T-cell (primary cell): Measurements from ENCODE around the gene TMEM86A. TPM values are rescaled to one million over a fixed set of nuclear protein-coding genes. Genes with fewer than 3 reads are reported as not detected.
A peak's percentile ranks its signal among the peaks of the same experiment; 100 is the strongest.

Experiments used
- ATAC-seq, 4 experiments: fragments of 200-7000 bp in 3 of 4; fragments of 150-1000 bp in 1 of 4; cut with Tn5 transposase; replicated peaks in 1 of 4; 1 replicate in 3 of 4; 2 replicates in 1 of 4; pipeline ENCODE4 v1.10.0; 2021; ENCODE audit warnings: moderate library complexity in 3 of 4, mild to moderate bottlenecking in 2 of 4, moderate number of reproducible peaks in 1 of 4
- CTCF ChIA-PET, 2 donors: fragments of 300-600 bp; sonication (Branson Sonifier 250); formaldehyde crosslinking; loops; one replicate each; lab custom pipeline; 2022; ENCODE audit warnings: antibody characterized with exemption in 2 of 2; lab: Charles Lee
- POLR2A ChIA-PET, 2 donors: fragments of 300-600 bp; sonication (Branson Sonifier 250); formaldehyde crosslinking; loops; one replicate each; lab custom pipeline; 2022; ENCODE audit warnings: antibody characterized with exemption in 2 of 2; lab: Charles Lee
- DNase-seq, 35 experiments: peaks; one replicate each; pipeline versions ENCODE4 v3.0.0 to v3.0.0-alpha.2; 2013 to 2023
- H3K27ac ChIP-seq: one replicate; pipeline ENCODE4 v1.5.1; 2013; ENCODE audit warnings: low read length
- H3K27me3 ChIP-seq, 2 experiments: replicated peaks in 1 of 2; 1 replicate in 1 of 2; 2 replicates in 1 of 2; pipeline versions ENCODE4 v1.6.1 to v1.7.0; 2013; ENCODE audit warnings: low read length in 1 of 2, mixed read lengths in 1 of 2; ENCODE audit not compliant: control insufficient read depth in 2 of 2, insufficient read depth in 2 of 2; ENCODE audit errors: extremely low read depth in 1 of 2
- H3K36me3 ChIP-seq, 2 donors: 1 replicate in 1 of 2; 2 replicates in 1 of 2; pipeline versions ENCODE4 v1.6.1 to v1.7.0; 2013; ENCODE audit warnings: low read length in 1 of 2; ENCODE audit not compliant: control insufficient read depth in 2 of 2, insufficient read depth in 1 of 2; ENCODE audit errors: extremely low read depth in 1 of 2
- H3K4me1 ChIP-seq, 2 experiments: 1 replicate in 1 of 2; 2 replicates in 1 of 2; pipeline versions ENCODE4 v1.6.1 to v1.7.0; 2013; ENCODE audit warnings: low read length in 2 of 2, mixed read lengths in 1 of 2; ENCODE audit not compliant: insufficient read depth in 2 of 2, control insufficient read depth in 1 of 2; ENCODE audit errors: extremely low read depth in 1 of 2
- H3K4me3 ChIP-seq, 2 donors: 1 replicate in 1 of 2; 2 replicates in 1 of 2; pipeline versions ENCODE4 v1.5.1 to v1.7.0; 2013; ENCODE audit warnings: mild to moderate bottlenecking in 2 of 2, low read length in 1 of 2, moderate library complexity in 1 of 2; ENCODE audit not compliant: control insufficient read depth in 1 of 2; ENCODE audit errors: extremely low read depth in 1 of 2
- H3K9me3 ChIP-seq: 2 replicates; pipeline ENCODE4 v1.7.0; 2013
- H3K27ac Mint-ChIP-seq, 2 donors: one replicate each; pipeline ENCODE4 v1.8.0; 2020 to 2021; ENCODE audit warnings: mild to moderate bottlenecking in 2 of 2, mixed read lengths in 2 of 2
- H3K27me3 Mint-ChIP-seq, 2 donors: one replicate each; pipeline ENCODE4 v1.8.0; 2021 to 2022; ENCODE audit warnings: mixed read lengths in 2 of 2
- H3K36me3 Mint-ChIP-seq: one replicate; pipeline ENCODE4 v1.8.0; 2021; ENCODE audit warnings: mixed read lengths
- H3K4me1 Mint-ChIP-seq, 3 donors: one replicate each; pipeline ENCODE4 v1.8.0; 2020 to 2022; ENCODE audit warnings: mixed read lengths in 3 of 3, mild to moderate bottlenecking in 1 of 3
- H3K4me3 Mint-ChIP-seq, 3 donors: one replicate each; pipeline ENCODE4 v1.8.0; 2020 to 2022; ENCODE audit warnings: mild to moderate bottlenecking in 3 of 3, mixed read lengths in 3 of 3, moderate library complexity in 3 of 3
- H3K9me3 Mint-ChIP-seq, 3 donors: one replicate each; pipeline ENCODE4 v1.8.0; 2020 to 2022; ENCODE audit warnings: mixed read lengths in 3 of 3
- WGBS: methylation state at CpG from one replicate; pipeline ENCODE4 v1.1.5; 2013; ENCODE audit warnings: missing lambda C conversion rate; ENCODE audit not compliant: insufficient coverage; 5-methylcytosine and 5-hydroxymethylcytosine counted together
- total RNA-seq, 35 experiments: library from RNA in 6 of 35; stranded (reverse) in 6 of 35; fragments of 120-200 nt in 1 of 35; gene quantifications; one replicate each; pipeline versions ENCODE4 v1.2.1 to v1.2.4 and lab custom pipeline; 2013 to 2026

TMEM86A gene
- total RNA-seq, 5 donors from 2014 or later (not counting 1 experiment from before 2014, with no cell fraction given): 2.5 to 6.8 (median 3.5) TPM

GRCh38 chr11:18730020-18730419, 31.4 kb downstream of the TMEM86A start:
- Mint-ChIP-seq H3K9me3 (no peaks in the 10 kb centered on the region), H3K27me3 (peaks cover 0 to 2% of the 10 kb centered on the region in 2 donors), H3K4me3 (no peak overlapping the region), H3K27ac (no peak overlapping the region), H3K4me1 (peaks cover 7 to 16% (median 10%) of the 10 kb centered on the region in 3 donors), H3K36me3 (no peaks in the 10 kb centered on the region)
- WGBS: 93% methylated on average over 7 of the region's 9 CpGs
- POLR2A ChIA-PET: no interaction called here
- Histone ChIP-seq H3K4me1 (peaks cover 0 to 14% of the 10 kb centered on the region in 2 experiments), H3K9me3 (no peaks in the 10 kb centered on the region), H3K4me3 (no peak overlapping the region), H3K36me3 (no peaks in the 10 kb centered on the region), H3K27me3 (peaks cover 0 to 12% of the 10 kb centered on the region in 2 experiments), H3K27ac (no peak overlapping the region)
- no peak for DNase-seq
- ATAC-seq: no peak
- CTCF ChIA-PET: interaction anchor here (0.5 to 2.0 kb wide), 7 partner anchors 8 to 615 kb away, joined by 3 to 22 read pairs (median 4); no protein-coding TSS in a partner anchor

GRCh38 chr11:18731441-18731840, 32.9 kb downstream of the TMEM86A start:
- H3K9me3 ChIP-seq: no peaks in the 10 kb centered on the region
- H3K9me3 Mint-ChIP-seq: no peaks in the 10 kb centered on the region
- H3K4me1 Mint-ChIP-seq: peaks cover 7 to 16% (median 10%) of the 10 kb centered on the region in 3 donors
- ATAC-seq (no peak), DNase-seq (no peak)
- peaks cover 0 to 21% of the 10 kb centered on the region in 2 experiments for H3K27me3 ChIP-seq
- H3K4me1 ChIP-seq: peaks cover 0 to 14% of the 10 kb centered on the region in 2 experiments
- H3K36me3 Mint-ChIP-seq: no peaks in the 10 kb centered on the region
- ChIA-PET POLR2A (no interaction called here), CTCF (interaction anchor here (0.5 to 2.4 kb wide), 23 partner anchors 9 to 616 kb away, joined by 3 to 22 read pairs (median 4); no protein-coding TSS in a partner anchor)
- H3K27ac Mint-ChIP-seq: no peak overlapping the region
- H3K4me3 Mint-ChIP-seq: no peak overlapping the region
- WGBS: 54% methylated on average over 2 of the region's 2 CpGs
- no peaks in the 10 kb centered on the region for H3K36me3 ChIP-seq
- H3K27me3 Mint-ChIP-seq: peaks cover 3 to 5% of the 10 kb centered on the region in 2 donors
- H3K27ac ChIP-seq: no peak overlapping the region
- H3K4me3 ChIP-seq: no peak overlapping the region

GRCh38 chr11:18731949-18732821, 33.6 kb downstream of the TMEM86A start:
- Mint-ChIP-seq H3K36me3 (no peaks in the 10 kb centered on the region), H3K27me3 (peaks cover 3 to 5% of the 10 kb centered on the region in 2 donors), H3K4me3 (no peak overlapping the region), H3K9me3 (no peaks in the 10 kb centered on the region), H3K4me1 (peaks cover 7 to 16% (median 10%) of the 10 kb centered on the region in 3 donors), H3K27ac (no peak overlapping the region)
- Histone ChIP-seq H3K27me3 (peaks cover 0 to 20% of the 10 kb centered on the region in 2 experiments), H3K27ac (no peak overlapping the region), H3K4me1 (peaks cover 0 to 14% of the 10 kb centered on the region in 2 experiments), H3K9me3 (no peaks in the 10 kb centered on the region), H3K36me3 (no peaks in the 10 kb centered on the region), H3K4me3 (no peak overlapping the region)
- WGBS: 88% methylated on average over 10 of the region's 11 CpGs
- DNase-seq (peak; percentile 24 to 81 (median 60)), ATAC-seq (peak; percentile 65 to 75 (median 73))
- CTCF ChIA-PET: interaction anchor here (0.6 to 2.4 kb wide), 16 partner anchors 9 to 617 kb away, joined by 3 to 22 read pairs (median 5); no protein-coding TSS in a partner anchor
- POLR2A ChIA-PET: no interaction called here

- ATAC-seq (no peak), DNase-seq (no peak)
- Mint-ChIP-seq H3K4me3 (no peak overlapping the region), H3K9me3 (no peaks in the 10 kb centered on the region), H3K27me3 (peaks cover 2 to 5% of the 10 kb centered on the region in 2 donors), H3K4me1 (peaks cover 0 to 8% (median 3%) of the 10 kb centered on the region in 3 donors), H3K27ac (no peak overlapping the region), H3K36me3 (no peaks in the 10 kb centered on the region)
- Histone ChIP-seq H3K4me1 (peaks cover 0 to 5% of the 10 kb centered on the region in 2 experiments), H3K9me3 (no peaks in the 10 kb centered on the region), H3K27ac (no peak overlapping the region), H3K36me3 (no peaks in the 10 kb centered on the region), H3K4me3 (no peak overlapping the region), H3K27me3 (peaks cover 0 to 13% of the 10 kb centered on the region in 2 experiments)
- CTCF ChIA-PET: interaction anchor here (1.4 to 2.4 kb wide), 4 partner anchors 10 to 193 kb away, joined by 5 to 15 read pairs (median 8); no protein-coding TSS in a partner anchor
- 82% methylated on average over 4 of the region's 16 CpGs for WGBS
- POLR2A ChIA-PET: no interaction called here
Observed at GRCh38 chr11:18733202-18733601, 34.6 kb downstream of the TMEM86A start.

- H3K27me3 ChIP-seq: peaks cover 0 to 16% of the 10 kb centered on the region in 2 experiments
- no peaks in the 10 kb centered on the region for H3K36me3 ChIP-seq
- 72% methylated on average over 7 of the region's 10 CpGs for WGBS
- Mint-ChIP-seq H3K27ac (no peak overlapping the region), H3K27me3 (peaks cover 3 to 5% of the 10 kb centered on the region in 2 donors), H3K9me3 (no peaks in the 10 kb centered on the region), H3K4me3 (no peak overlapping the region), H3K4me1 (peaks cover 0 to 5% (median 3%) of the 10 kb centered on the region in 3 donors), H3K36me3 (no peaks in the 10 kb centered on the region)
- H3K4me1 ChIP-seq: peaks cover 0 to 4% of the 10 kb centered on the region in 2 experiments
- no peak overlapping the region for H3K4me3 ChIP-seq
- H3K9me3 ChIP-seq: no peaks in the 10 kb centered on the region
- DNase-seq (no peak), ATAC-seq (no peak)
- H3K27ac ChIP-seq: no peak overlapping the region
- ChIA-PET CTCF (no interaction called here), POLR2A (no interaction called here)
Observed at GRCh38 chr11:18736590-18737148, 38.1 kb downstream of the TMEM86A start.

- peaks cover 0 to 21% of the 10 kb centered on the region in 2 experiments for H3K27me3 ChIP-seq
- H3K4me1 ChIP-seq: no peaks in the 10 kb centered on the region
- WGBS: 95% methylated on average over 4 of the region's 8 CpGs
- no peak for ATAC-seq
- DNase-seq: no peak
- Mint-ChIP-seq H3K4me1 (no peaks in the 10 kb centered on the region), H3K27me3 (peaks cover 3 to 5% of the 10 kb centered on the region in 2 donors), H3K27ac (no peak overlapping the region), H3K36me3 (no peaks in the 10 kb centered on the region), H3K4me3 (no peak overlapping the region), H3K9me3 (no peaks in the 10 kb centered on the region)
- H3K36me3 ChIP-seq: no peaks in the 10 kb centered on the region
- ChIA-PET CTCF (no interaction called here), POLR2A (no interaction called here)
- no peak overlapping the region for H3K27ac ChIP-seq
- no peak overlapping the region for H3K4me3 ChIP-seq
- no peaks in the 10 kb centered on the region for H3K9me3 ChIP-seq
Observed at GRCh38 chr11:18737642-18738041, 39.1 kb downstream of the TMEM86A start.
